HG03565 (cell line): Measurements from ENCODE around the gene SLC17A5.
A peak's percentile ranks its signal among the peaks of the same experiment; 100 is the strongest.
"Not testable (repeated sequence)": the region's sequence is repeated elsewhere in the genome, so short reads cannot be mapped to it uniquely, and the experiment has no call there.

Experiments
- ATAC-seq: cut with Tn5 transposase; IDR thresholded peaks from one replicate; pipeline ENCODE4 v1.9.1; 2021; ENCODE audit warnings: mild to moderate bottlenecking, moderate library complexity; ENCODE audit not compliant: unreplicated experiment

The SLC17A5 gene

DNA sequence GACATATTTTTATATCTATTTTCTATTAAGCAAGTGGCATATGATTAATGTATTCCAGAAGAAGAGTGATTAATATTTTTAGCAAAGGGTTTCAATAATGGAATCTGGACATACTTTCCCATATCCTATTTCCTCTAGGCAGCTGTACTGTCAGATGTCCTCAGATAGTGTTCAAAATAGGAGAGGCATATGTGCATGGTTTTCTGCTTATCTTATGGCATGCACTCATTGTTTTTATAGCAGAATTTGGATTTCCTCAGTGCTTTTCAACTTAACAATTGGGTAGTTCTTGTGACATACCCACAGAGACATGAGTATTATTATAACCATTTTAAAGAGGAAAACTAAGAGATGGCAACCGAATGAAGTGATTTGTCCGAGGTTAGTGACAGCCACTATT is 12.6 kb upstream of the SLC17A5 start:
- no peak for ATAC-seq

- peak; percentile 84 for ATAC-seq
Observed at GRCh38 chr6:73665686-73666319, 12.0 kb upstream of the SLC17A5 start.

DNA sequence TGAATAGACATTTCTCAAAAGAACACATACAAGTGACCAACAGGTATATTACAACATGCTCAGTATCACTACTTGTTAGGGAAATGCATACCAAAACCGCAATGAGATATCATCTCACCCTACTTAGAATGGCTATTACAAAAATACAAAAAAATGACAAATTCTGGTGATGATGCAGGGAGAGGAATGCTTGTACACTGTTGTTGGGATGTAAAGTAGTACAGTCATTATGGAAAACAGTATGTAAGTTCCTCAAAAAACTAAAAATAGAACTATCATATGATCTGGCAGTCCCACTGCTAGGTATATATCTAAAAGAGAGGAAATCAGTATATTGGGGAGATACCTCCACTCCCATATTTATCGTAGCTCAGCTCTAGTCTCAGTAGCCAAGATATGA is 10.9 kb upstream of the SLC17A5 start:
- ATAC-seq, result no peak

GRCh38 chr6:73657201-73657600 is 3.4 kb upstream of the SLC17A5 start:
- ATAC-seq, result no peak

DNA sequence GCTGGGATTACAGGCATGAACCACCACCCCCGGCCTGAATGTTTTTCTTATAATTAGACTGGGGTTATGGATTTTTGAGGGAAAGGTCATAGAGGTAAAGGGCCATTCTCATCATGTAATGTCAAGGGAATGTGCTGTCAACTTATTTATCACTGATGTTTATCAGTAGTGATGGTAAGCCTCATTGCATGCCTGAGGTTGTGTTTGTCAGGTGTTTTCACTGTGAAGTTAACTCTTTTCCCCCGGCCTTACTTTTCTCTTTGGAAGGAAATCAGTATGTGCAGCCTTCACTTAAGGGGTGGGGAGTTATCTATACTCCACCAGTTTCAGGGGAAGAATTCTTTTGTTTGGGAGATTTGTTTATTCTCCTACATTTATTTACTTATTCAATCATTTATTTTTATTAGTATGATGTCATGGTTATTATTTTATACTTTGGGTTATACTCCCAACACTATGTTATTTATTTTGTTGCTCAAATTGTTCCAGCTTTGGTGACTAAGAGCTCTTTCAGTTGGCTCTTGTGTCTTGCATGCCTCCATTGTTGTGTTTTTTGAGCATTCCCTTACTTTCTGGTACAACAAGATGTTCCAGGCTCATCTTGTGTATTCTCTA is 2.8 kb upstream of the SLC17A5 start:
- no peak for ATAC-seq

GRCh38 chr6:73655341-73655917 is 1.6 kb upstream of the SLC17A5 start:
- no peak for ATAC-seq

- peak; percentile 32 for ATAC-seq
Observed at GRCh38 chr6:73652637-73653570, 888 bp downstream of the SLC17A5 start.

DNA sequence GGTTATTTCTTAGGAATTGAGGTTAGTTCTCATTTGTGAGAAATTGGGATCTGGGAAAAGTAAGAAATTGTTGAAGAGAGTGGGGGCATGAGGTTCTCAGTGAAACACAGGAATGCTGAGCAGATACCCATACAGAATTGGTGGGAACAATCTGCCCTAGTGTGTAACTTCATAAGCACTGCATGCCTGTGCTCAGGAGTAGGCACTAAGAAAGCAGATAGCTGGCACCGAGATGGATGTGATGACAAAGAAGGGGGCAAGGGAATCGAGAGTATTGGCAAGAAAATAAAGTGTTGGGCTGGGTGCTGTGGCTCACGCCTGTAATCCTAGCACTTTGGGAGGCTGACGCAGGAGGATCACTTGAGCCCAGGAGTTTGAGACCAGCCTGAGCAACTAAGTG is 4.0 kb downstream of the SLC17A5 start:
- no peak for ATAC-seq

DNA sequence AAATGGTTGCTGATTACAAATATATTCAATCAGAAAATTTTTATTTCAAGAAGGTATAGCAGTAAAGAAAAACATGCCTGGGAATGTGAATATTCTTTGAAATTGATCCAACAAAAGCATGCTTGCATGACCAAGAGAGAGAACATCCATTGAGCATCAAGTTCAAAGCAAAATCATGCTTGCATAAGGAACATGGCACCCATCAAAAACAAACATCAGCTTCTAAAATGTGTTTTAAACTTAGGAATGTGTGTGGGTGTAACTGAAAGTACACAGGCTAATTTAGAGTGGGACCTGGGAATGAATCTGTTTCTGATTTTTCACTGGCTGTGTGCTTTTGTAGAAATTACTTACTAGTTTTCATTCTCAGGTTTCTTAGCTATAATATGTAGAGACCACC is 5.6 kb downstream of the SLC17A5 start:
- no peak for ATAC-seq

DNA sequence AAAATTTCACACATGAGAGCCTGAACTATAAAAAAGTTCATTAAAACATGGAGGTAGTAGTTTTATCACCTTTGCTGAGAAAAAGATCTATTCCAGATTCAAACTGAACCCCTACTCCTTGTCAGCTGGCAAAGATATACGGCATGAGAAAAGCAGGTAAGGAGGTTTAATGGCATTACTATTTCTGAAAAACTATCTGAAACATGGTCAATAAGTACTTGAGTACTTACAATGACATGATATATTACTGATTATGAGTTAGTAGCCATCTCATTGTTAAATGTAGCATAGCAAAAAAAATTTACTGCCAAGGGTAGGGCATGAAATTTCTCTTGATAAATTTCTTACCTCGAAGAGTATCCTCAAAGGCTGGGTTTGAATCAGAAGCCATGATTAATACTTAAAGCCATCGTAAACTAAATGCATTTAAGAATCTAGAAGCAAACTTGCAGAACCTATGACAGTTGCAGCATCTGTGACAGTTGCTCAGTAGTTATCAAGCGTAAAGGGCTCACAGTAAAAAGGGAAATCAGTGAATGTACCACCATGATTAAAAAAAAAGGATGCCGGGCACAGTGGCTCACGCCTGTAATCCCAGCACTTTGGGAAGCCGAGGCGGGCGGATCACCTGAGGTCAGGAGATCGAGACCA is 8.7 kb downstream of the SLC17A5 start:
- ATAC-seq, result no peak

GRCh38 chr6:73644030-73644429 is 9.8 kb downstream of the SLC17A5 start:
- no peak for ATAC-seq

DNA sequence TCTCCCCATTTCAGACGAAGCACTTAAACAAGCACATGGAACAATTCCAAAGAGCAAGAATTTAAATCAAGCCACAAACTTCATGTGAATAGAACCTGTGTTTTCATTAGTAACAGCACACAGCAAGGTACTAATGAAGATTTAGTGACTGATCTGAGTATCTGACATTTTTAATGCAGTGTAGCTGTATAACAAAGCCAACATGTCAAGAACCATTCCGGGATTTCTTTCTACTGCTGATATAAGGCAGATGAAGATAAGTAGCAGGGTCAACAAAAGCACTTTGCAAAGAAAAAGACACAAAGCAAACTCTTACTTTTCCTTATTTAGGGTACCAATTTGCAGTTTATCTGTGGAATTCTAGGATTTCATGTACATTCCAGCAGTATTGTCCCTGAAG is 11.3 kb downstream of the SLC17A5 start:
- ATAC-seq, result no peak

- ATAC-seq, result no peak
Observed at GRCh38 chr6:73640179-73640750, 13.5 kb downstream of the SLC17A5 start.

GRCh38 chr6:73639040-73639439 is 14.8 kb downstream of the SLC17A5 start:
- no peak for ATAC-seq

DNA sequence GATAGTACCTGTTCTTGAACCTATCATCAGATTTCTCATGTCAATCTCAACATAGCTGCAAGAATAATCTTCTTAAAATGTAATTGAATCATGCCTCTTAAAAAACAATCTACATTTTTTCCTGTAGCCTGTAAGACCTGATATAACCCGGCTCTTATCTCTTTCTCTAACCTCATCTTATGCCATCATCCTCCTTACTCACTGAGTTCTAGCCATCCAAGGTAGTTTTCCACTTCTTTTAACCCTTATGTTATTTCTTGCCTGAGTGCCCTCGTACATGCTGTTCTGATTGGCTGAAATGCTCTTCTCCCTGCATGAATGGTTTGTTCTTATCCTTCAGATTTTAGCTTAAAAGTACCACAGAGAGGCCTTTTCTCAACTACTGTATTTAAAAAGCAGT is 16.4 kb downstream of the SLC17A5 start:
- ATAC-seq, result no peak

DNA sequence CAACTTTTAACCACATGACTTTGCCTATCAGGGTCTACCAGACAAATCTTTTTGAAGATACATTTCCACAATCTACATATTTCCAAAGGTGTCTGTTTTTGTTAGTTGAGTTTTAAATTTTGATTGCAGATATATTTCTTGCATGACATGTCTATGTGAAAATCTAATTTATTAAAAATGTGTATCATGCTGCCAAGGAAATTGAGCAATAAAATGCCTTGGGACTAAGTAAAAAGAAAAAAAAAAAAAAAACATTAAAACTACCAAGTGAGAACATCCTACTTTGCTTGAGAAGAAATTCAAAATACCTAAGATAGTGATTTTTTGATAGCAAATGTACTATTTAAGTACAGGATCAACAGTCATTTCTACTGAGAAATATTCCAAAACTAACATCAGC is 17.7 kb downstream of the SLC17A5 start:
- no peak for ATAC-seq

DNA sequence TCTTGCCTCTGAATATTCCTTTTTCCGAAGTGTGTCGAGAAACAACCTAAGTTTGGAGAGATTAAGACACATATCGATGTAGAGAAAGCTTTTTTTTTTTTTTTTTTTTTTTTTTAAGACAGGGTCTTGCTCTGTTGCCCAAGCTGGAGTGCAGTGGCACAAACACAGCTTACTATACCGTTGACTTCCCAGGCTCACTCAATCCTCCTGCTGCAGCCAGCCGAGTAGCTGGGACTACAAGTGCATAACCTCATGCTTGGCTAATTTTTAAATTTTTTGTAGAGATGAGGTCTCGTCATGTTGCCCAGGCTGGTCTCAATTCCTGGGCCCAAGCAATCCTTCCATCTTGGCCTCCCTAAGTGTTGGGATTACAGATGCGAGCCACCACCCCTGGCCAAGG is 21.4 kb downstream of the SLC17A5 start:
- ATAC-seq, result no peak

DNA sequence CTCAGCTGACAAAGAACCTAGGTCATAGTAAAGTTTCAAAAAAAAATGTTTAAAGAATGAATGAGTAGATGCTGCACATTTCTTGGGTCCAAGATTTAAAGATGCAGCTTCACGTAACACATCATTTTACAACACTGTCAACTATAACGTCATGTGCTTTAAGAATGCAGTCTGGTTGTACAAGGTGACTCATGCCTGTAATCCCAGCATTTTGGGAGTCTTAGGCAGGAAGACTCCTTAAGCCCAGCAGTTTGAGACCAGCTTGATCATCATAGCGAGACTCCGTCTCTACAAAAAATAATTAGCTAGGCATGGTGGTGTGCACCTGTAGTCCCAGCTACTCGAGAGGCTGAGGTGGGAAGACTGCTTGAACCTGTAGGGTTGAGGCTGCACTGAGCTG is 21.9 kb downstream of the SLC17A5 start:
- no peak for ATAC-seq

GRCh38 chr6:73630401-73630800 is 23.4 kb downstream of the SLC17A5 start:
- no peak for ATAC-seq

- ATAC-seq, result no peak
Observed at GRCh38 chr6:73624896-73625295, 28.9 kb downstream of the SLC17A5 start.

DNA sequence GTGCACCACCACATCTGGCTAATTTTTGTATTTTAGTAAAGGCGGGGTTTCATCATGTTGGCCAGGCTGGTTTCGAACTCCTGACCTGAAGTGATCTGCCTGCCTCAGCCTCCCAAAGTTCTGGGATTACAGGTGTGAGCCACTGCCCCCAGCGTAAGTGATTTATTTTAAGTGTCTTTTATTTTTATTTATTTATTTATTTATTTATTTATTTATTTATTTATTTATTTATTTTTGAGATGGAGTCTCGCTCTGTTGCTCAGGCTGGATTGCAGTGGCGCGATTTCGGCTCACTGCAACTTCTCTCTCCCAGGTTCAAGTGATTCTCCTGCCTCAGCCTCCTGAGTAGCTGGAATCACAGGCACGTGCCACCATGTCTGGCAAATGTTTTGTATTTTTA is 30.3 kb downstream of the SLC17A5 start:
- not testable (repeated sequence) for ATAC-seq
